Activated CD8-positive, alpha-beta memory T cell treated with anti-CD3 and anti-CD28 coated beads for 36 hours (primary cell): ENCODE measurements around the gene KRTAP17-1. TPM values are rescaled to one million over a fixed set of nuclear protein-coding genes. Genes with fewer than 3 reads are reported as not detected.

Experiments used
- CTCF ChIA-PET: fragments of 350-600 bp; sonication (Branson Sonifier 250); formaldehyde crosslinking; loops from one replicate; lab custom pipeline; 2021; ENCODE audit warnings: antibody characterized with exemption; lab: Charles Lee
- POLR2A ChIA-PET: fragments of 350-600 bp; sonication (Branson Sonifier 250); formaldehyde crosslinking; loops from one replicate; lab custom pipeline; 2021; ENCODE audit warnings: antibody characterized with exemption; lab: Charles Lee
- total RNA-seq, 2 experiments: library from RNA; stranded (reverse); gene quantifications; one replicate each; pipeline ENCODE4 v1.2.3, GENCODE V29; 2021

The KRTAP17-1 gene
- total RNA-seq, 2 experiments from 2014 or later, result not detected

GRCh38 chr17:41334385-41335305 is 19.1 kb upstream of the KRTAP17-1 start:
- CTCF ChIA-PET, result no interaction called here
- POLR2A ChIA-PET, result interaction anchor here (0.5 kb wide), 1 partner anchor 551 kb away, joined by 4 read pairs; no protein-coding TSS in a partner anchor

- POLR2A ChIA-PET, result no interaction called here
- CTCF ChIA-PET, result no interaction called here
Measured at GRCh38 chr17:41333836-41334235, 18.3 kb upstream of the KRTAP17-1 start.

- CTCF ChIA-PET, result no interaction called here
- POLR2A ChIA-PET, result no interaction called here
Measured at GRCh38 chr17:41333098-41333497, 17.6 kb upstream of the KRTAP17-1 start.

- ChIA-PET POLR2A (no interaction called here), CTCF (no interaction called here)
Measured at GRCh38 chr17:41332239-41332638, 16.7 kb upstream of the KRTAP17-1 start.

GRCh38 chr17:41331606-41332005 is 16.1 kb upstream of the KRTAP17-1 start:
- ChIA-PET POLR2A (no interaction called here), CTCF (no interaction called here)

GRCh38 chr17:41329279-41329948 is 13.9 kb upstream of the KRTAP17-1 start:
- ChIA-PET POLR2A (no interaction called here), CTCF (interaction anchor here (0.7 kb wide), 1 partner anchor 220 kb away, joined by 3 read pairs; no protein-coding TSS in a partner anchor)

- CTCF ChIA-PET, result no interaction called here
Measured at GRCh38 chr17:41328207-41328606, 12.7 kb upstream of the KRTAP17-1 start.

GRCh38 chr17:41327411-41328120 is 12.1 kb upstream of the KRTAP17-1 start:
- ChIA-PET POLR2A (no interaction called here), CTCF (no interaction called here)

More at GRCh38 chr17:41328207-41328606, 12.7 kb upstream of the KRTAP17-1 start:
- POLR2A ChIA-PET, result no interaction called here

- ChIA-PET CTCF (no interaction called here), POLR2A (no interaction called here)
Measured at GRCh38 chr17:41326173-41327145, 10.9 kb upstream of the KRTAP17-1 start.

GRCh38 chr17:41325611-41326010 is 10.1 kb upstream of the KRTAP17-1 start:
- ChIA-PET POLR2A (no interaction called here), CTCF (no interaction called here)

- ChIA-PET POLR2A (no interaction called here), CTCF (no interaction called here)
Measured at GRCh38 chr17:41325126-41325525, 9.6 kb upstream of the KRTAP17-1 start.

GRCh38 chr17:41324180-41325075 is 8.9 kb upstream of the KRTAP17-1 start:
- ChIA-PET CTCF (no interaction called here), POLR2A (no interaction called here)

- ChIA-PET CTCF (interaction anchor here (0.7 to 1.6 kb wide), 8 partner anchors 15 to 519 kb away, joined by 3 to 6 read pairs (median 4); no protein-coding TSS in a partner anchor), POLR2A (no interaction called here)
Measured at GRCh38 chr17:41322903-41323895, 7.7 kb upstream of the KRTAP17-1 start.

GRCh38 chr17:41322094-41322902 is 6.8 kb upstream of the KRTAP17-1 start:
- ChIA-PET CTCF (interaction anchor here (0.7 to 1.6 kb wide), 10 partner anchors 14 to 518 kb away, joined by 3 to 6 read pairs (median 4); no protein-coding TSS in a partner anchor), POLR2A (no interaction called here)

GRCh38 chr17:41318231-41318630 is 2.7 kb upstream of the KRTAP17-1 start:
- POLR2A ChIA-PET, result no interaction called here
- CTCF ChIA-PET, result no interaction called here
